ENCODE data around the gene NSUN5. TPM values are rescaled to one million over a fixed set of nuclear protein-coding genes. Genes with fewer than 3 reads are reported as not detected.

Gene NSUN5
- total and polyA plus RNA-seq, 2 of the 8 experiments (the other 6 are each of a cell fraction or from before 2014, with no cell fraction given), result 56.2 to 89.0 TPM

DNA sequence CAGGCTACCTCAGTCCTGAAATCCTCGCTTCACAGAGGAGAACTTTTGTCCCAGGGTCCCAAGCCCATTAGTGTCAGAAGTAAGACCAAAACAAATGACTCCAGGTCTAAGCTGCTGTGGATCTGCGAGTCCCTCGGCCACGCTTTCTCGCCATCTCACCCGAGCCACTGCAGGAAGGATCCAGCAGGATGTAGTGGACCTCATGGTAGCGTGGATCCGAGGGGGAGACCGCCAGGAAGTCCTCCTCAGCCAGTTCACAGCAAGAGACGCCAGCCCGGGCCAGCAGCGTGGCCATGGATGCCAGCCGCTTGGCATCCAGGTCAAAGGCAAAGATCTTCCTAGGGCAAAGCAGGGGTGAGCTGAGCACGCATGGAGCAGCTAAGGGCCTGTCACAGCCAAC, 4.6 kb downstream of the NSUN5 start (continued):
- TF ChIP-seq, protein P1, sequence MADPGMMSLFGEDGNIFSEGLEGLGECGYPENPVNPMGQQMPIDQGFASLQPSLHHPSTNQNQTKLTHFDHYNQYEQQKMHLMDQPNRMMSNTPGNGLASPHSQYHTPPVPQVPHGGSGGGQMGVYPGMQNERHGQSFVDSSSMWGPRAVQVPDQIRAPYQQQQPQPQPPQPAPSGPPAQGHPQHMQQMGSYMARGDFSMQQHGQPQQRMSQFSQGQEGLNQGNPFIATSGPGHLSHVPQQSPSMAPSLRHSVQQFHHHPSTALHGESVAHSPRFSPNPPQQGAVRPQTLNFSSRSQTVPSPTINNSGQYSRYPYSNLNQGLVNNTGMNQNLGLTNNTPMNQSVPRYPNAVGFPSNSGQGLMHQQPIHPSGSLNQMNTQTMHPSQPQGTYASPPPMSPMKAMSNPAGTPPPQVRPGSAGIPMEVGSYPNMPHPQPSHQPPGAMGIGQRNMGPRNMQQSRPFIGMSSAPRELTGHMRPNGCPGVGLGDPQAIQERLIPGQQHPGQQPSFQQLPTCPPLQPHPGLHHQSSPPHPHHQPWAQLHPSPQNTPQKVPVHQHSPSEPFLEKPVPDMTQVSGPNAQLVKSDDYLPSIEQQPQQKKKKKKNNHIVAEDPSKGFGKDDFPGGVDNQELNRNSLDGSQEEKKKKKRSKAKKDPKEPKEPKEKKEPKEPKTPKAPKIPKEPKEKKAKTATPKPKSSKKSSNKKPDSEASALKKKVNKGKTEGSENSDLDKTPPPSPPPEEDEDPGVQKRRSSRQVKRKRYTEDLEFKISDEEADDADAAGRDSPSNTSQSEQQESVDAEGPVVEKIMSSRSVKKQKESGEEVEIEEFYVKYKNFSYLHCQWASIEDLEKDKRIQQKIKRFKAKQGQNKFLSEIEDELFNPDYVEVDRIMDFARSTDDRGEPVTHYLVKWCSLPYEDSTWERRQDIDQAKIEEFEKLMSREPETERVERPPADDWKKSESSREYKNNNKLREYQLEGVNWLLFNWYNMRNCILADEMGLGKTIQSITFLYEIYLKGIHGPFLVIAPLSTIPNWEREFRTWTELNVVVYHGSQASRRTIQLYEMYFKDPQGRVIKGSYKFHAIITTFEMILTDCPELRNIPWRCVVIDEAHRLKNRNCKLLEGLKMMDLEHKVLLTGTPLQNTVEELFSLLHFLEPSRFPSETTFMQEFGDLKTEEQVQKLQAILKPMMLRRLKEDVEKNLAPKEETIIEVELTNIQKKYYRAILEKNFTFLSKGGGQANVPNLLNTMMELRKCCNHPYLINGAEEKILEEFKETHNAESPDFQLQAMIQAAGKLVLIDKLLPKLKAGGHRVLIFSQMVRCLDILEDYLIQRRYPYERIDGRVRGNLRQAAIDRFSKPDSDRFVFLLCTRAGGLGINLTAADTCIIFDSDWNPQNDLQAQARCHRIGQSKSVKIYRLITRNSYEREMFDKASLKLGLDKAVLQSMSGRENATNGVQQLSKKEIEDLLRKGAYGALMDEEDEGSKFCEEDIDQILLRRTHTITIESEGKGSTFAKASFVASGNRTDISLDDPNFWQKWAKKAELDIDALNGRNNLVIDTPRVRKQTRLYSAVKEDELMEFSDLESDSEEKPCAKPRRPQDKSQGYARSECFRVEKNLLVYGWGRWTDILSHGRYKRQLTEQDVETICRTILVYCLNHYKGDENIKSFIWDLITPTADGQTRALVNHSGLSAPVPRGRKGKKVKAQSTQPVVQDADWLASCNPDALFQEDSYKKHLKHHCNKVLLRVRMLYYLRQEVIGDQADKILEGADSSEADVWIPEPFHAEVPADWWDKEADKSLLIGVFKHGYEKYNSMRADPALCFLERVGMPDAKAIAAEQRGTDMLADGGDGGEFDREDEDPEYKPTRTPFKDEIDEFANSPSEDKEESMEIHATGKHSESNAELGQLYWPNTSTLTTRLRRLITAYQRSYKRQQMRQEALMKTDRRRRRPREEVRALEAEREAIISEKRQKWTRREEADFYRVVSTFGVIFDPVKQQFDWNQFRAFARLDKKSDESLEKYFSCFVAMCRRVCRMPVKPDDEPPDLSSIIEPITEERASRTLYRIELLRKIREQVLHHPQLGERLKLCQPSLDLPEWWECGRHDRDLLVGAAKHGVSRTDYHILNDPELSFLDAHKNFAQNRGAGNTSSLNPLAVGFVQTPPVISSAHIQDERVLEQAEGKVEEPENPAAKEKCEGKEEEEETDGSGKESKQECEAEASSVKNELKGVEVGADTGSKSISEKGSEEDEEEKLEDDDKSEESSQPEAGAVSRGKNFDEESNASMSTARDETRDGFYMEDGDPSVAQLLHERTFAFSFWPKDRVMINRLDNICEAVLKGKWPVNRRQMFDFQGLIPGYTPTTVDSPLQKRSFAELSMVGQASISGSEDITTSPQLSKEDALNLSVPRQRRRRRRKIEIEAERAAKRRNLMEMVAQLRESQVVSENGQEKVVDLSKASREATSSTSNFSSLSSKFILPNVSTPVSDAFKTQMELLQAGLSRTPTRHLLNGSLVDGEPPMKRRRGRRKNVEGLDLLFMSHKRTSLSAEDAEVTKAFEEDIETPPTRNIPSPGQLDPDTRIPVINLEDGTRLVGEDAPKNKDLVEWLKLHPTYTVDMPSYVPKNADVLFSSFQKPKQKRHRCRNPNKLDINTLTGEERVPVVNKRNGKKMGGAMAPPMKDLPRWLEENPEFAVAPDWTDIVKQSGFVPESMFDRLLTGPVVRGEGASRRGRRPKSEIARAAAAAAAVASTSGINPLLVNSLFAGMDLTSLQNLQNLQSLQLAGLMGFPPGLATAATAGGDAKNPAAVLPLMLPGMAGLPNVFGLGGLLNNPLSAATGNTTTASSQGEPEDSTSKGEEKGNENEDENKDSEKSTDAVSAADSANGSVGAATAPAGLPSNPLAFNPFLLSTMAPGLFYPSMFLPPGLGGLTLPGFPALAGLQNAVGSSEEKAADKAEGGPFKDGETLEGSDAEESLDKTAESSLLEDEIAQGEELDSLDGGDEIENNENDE (IDR thresholded peaks at IDR 0.05; ENCODE audit: insufficient replicate concordance, low read length), result no peak
- no peak for TF ChIP-seq ZNF274 (IDR thresholded peaks at IDR 0.05; ENCODE audit: borderline replicate concordance, extremely low read depth, low read length)
- TF ChIP-seq SRF (IDR thresholded peaks at IDR 0.05; ENCODE audit: low read depth, low read length), result no peak
- TF ChIP-seq SP2 (IDR thresholded peaks at IDR 0.05; ENCODE audit: low read length), result no peak
- TF ChIP-seq SIRT6 (IDR thresholded peaks at IDR 0.05; ENCODE audit: low read length), result no peak
- TF ChIP-seq NRF1 (IDR thresholded peaks at IDR 0.05; ENCODE audit: low read depth, low read length), result no peak
